Stimulated activated CD4-positive, alpha-beta T cell treated with anti-CD3 and anti-CD28 coated beads, Interleukin-15, amount 100 ng/mL, for 24 hours (primary cell): ENCODE results near the gene BTBD1.

Experiments used
- DNase-seq: peaks from one replicate; pipeline ENCODE4 v3.0.0-alpha.2; 2020

The BTBD1 gene

DNA sequence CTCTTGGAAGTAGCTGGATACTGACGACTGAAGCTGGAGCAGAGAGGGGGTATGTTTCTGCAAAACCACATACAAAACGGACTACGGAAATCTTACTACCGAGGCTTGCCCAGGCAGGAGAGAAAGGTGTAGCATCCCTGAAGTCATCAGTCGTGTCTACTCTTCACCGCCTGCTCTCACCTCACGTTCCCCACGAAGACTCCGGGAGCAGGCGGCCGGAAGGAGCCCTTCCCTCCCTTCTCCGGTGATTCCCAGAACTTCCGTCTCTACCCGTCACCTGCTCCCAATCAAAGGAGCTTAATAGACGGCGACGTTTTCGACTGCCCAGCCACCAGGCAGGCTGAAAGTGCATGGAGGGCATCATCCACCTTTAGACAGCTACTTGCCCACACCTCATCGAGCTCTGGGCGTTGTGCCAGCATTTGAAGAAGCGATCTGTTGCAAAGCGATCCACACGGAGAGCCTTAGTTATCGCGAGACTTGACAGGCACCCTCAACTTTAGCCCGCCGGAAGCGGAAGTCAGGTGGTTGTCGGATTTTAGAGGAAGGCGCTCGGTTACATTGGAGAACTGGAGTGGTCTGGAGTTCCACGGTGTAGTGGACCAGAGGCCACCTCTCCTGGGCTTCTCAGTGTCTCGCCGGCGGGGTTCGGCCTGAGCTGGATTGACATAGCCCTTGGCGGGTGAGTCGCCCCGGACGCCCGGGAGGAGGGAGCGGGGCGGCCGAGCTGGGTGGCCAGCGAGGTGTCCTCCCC lies 81.2 kb downstream of the BTBD1 start, which contains the start of gene RAMAC:
RAMAC (plus strand) TSS at position 523 of the 754 bp plus-strand sequence. CDS start 2,809 bp downstream, outside the sequence.
- DNase-seq, result peak; percentile 93

DNA sequence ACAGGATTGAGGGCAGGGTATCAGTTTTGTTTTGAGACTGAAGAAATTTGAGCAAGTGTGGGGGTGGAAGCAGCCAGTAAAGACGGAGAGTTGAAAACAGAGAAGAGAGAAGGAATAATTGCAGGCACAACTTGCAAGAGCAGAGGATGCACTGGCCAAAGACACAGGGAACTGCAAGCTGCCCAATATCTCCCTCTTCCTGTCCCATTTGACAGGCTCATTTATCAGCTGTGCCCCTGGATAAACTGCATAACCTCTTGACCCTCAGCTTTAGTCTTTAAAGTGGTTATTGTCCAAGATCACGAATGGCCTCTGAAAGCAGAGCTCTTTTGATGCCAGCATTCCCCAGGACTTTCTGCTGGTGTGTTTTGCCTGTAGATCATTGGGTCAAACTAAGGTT lies 86.1 kb downstream of the BTBD1 start:
- no peak for DNase-seq

DNA sequence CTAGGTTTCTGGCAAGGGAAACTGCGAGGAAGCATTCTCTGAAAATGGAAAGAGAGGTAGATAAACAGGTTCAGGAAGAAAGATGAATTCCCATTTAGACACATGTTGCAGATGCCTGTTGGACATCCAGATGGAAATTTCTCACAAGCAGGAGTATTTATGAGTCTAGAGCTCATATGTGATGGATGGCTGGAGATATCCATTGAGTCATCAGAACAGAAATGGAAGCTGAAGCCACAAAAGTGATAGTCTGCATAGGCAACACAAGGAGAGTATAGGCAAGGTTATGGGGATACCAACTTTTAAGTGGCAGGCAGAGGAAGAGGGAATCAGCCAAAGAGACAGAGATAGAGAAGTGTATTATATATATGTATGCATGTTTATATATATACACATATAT lies 87.3 kb downstream of the BTBD1 start:
- no peak for DNase-seq

DNA sequence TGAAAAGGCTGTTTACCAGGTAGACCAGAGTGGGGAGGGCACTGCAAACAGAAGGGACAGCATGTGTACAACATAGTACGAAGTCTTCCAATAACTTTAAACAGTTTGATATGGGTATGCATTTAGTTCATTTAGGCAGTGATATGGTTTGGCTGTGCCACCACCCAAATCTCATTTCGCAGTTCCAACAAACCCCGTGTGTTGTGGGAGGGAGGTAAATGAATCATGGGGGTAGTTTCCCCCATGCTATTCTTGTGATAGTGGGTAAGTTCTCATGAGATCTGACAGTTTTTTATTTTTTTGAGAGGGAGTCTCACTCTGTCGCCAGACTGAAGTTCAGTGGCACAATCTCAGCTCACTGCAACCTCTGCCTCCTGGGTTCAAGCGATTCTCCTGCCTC lies 88.6 kb downstream of the BTBD1 start:
- DNase-seq, result no peak

DNA sequence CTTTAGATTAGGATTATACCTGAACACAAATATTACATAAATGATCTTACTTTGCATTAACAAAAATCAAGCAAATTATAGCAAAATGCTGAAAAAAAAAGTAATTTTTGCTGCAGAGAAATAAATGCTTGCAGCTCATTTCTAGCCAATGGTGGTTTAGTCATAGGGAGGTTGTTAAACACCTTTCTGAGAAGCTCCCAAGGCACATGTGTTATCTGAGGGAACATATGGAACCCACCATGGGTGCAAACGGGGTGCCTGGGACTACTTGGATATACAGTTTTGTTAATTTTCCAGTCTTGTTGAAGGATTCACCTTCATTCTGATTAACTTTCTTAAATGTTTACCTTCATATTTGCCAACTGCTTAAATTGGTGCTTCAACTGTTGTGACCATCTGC lies 90.0 kb downstream of the BTBD1 start:
- no peak for DNase-seq

DNA sequence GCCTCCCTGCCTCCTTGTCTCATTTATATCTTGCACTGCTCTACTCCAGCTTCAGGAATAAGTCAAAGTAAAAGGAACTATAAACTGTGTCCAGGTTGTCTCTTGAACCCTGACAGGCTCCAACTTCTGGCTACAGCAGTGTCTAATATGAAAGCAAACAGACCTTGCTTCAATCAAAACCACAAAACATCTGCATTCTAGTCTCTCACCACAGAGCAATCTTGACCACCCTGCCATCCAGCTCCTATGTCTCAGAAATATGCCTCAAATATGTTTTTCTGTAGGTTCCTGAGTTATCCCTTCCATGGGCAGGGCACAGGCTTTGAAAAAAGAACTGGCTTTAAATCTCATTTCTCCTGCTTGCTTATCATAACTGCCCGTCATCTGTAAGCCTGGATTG lies 94.1 kb downstream of the BTBD1 start:
- DNase-seq, result no peak

DNA sequence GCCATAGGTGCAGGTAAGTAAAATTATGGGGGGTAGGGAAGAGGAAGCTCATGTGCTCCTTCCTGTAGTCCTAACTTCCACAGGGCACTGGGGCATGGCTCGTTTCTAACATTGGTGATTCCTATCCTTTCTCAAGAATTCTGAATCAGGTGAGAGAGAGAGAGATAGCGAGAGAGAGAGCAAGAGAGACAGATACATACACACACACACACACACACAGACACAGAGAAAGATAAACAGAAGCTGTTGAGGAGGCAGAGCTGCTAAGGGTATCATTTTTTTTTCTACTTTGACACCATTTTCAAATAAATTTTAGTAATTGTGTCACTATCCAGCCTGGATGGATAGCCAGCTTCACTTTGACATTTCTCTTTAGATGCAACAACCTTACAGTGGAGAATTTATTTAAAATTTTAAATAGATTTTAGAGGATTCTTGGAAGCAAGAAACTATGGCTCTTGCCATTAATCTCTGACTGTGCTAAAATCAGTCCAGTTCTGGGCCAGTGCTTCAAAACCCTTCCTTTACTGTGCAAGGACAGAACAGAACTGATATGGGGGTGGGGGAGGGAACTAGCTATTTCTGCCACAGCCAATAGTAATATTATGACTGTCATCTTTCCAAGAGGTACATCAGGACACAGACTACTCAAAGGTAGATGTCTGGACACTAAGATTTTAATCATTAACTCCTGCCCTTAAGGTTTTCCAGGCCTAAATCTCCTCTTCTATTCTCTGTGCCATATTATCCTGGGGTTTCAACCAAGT lies 95.7 kb downstream of the BTBD1 start:
- no peak for DNase-seq

DNA sequence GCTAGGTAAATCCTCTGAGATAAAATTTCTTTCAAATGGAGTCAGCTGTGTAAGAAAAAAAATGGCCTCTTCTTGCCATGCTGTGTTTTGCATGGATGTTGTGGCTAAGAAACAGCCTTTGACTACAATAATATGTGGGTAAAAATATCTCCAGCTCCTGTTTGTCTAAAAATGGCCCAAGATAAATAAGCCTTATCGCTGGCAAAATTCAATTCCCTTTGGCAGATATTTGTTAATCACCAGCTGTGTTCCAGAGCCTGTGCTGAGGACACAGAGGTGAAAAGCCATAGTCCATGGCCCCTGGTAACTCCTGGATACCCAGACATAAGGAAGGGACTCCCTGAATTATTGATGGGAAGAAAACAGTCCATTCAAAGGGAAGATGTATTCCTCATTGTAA lies 96.4 kb downstream of the BTBD1 start:
- no peak for DNase-seq

DNA sequence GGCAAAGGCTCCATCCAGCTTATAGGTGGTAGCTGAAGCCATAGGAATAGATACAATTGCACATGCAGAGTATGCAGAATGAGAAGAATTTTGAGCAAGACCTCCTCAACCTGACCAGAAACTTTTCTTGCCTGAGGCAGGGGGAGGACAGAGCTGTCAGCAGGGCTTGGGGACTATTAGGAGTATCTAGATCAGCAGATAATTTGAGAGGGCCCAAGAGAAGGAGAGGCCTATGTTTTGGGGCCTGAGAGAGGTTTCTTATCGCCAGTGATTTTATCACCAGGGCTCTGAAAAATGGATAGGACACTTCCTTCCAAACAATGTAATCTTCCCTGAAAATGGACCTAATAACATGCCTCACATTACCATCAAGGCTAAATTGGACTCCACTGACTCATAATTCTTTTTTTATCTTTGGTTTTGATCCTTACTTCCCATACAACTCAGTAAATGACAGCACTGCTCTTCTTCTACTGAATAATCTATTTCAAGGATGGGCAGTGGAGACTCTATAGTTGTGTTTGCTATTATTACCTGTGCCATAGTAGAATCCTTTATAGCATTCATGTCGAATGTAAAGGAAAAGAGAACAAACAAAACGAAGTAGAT lies 96.9 kb downstream of the BTBD1 start:
- no peak for DNase-seq

DNA sequence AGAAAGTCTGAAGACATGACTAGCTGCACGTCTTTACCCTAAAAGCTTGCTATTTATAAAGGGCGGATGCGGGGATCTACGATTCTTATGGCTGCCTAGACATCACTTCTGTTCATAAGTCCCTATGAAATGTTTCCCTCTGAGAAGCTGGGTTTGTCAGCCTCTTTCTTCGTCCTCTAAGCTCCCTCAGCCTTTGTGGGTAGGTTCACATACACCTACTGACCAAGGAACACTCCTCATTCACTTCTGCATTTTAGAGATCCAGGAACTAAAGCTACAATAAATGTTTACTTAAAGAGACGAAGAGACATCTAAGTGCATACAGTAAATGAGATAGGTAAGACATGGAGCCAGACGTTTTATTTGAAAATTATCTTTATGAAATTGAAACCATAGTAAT lies 97.7 kb downstream of the BTBD1 start:
- DNase-seq, result no peak

DNA sequence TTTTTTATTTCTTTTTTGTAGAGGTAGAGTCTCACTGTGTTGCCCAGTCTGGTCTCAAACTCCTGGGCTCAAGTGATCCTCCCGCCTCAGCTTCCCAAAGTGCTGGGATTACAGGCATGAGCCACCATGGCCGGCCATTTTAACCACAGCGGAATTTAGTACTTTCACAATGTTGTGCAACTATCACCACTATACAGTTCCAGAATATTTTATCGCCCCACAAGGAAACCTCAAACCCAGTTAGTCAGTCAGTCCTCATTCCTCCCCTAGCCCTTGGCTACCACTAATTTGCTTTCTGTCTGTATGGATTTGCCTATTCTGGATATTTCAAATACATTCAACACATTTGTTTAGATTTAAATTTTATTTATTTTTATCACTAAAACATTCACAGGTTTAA lies 99.0 kb downstream of the BTBD1 start:
- no peak for DNase-seq

DNA sequence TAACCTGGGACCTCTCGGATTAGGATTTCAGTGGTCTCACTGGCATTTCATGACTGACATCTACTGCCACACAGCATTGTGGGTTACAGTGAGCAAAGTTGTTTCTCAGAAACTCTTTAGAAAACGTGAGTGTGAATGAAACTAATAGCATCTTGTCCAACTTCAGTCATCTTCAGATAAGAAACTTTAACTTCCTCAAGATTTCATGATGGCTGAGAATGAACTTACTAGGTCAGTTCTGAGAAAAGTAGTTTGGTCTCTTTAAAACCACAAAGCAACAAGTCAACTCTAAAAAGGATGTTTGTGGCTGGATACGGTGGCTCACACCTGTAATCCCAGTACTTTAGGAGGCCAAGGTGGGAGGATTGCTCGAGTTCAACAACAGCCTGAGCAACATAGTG lies 100.4 kb downstream of the BTBD1 start:
- DNase-seq, result peak; percentile 19
